GM19193 (cell line): Measurements from ENCODE around the gene VEGFD.

Experiments
- POLR2A ChIP-seq: IDR thresholded peaks from 4 replicates; pipeline ENCODE4 v1.6.1; 2011; ENCODE audit not compliant: insufficient read depth, insufficient read length; ENCODE audit errors: extremely low read depth

Gene VEGFD, protein sequence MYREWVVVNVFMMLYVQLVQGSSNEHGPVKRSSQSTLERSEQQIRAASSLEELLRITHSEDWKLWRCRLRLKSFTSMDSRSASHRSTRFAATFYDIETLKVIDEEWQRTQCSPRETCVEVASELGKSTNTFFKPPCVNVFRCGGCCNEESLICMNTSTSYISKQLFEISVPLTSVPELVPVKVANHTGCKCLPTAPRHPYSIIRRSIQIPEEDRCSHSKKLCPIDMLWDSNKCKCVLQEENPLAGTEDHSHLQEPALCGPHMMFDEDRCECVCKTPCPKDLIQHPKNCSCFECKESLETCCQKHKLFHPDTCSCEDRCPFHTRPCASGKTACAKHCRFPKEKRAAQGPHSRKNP

GRCh38 chrX:15384304-15384703 lies at the start of gene VEGFD:
VEGFD (minus strand) TSS chrX:15384413; CDS start chrX:15383946, 467 bp downstream.
- no peak for TF ChIP-seq POLR2A

GRCh38 chrX:15430584-15430983 lies 46.4 kb upstream of the VEGFD start:
- no peak for TF ChIP-seq POLR2A

DNA sequence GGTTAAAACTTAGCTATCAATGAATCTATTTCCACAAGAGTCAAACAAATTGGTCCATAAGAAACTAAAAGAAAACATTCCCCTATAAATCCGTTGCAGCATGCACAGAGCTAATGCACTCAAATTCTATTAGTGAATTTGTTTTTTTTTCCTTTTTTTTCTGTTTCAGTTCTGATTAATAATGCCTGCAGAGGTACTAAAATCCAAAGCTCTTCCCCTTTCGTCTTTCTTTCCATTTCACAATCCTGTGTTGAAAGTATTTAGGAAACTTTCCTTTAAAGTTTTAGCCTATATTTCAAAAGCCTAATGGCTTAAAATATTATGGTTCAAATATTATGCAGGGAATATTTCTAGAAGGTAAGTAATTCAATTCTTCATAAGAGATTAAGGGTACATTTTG lies 45.9 kb upstream of the VEGFD start:
- TF ChIP-seq POLR2A: no peak

- no peak for TF ChIP-seq POLR2A
Observed at GRCh38 chrX:15425024-15425423, 40.8 kb upstream of the VEGFD start.

DNA sequence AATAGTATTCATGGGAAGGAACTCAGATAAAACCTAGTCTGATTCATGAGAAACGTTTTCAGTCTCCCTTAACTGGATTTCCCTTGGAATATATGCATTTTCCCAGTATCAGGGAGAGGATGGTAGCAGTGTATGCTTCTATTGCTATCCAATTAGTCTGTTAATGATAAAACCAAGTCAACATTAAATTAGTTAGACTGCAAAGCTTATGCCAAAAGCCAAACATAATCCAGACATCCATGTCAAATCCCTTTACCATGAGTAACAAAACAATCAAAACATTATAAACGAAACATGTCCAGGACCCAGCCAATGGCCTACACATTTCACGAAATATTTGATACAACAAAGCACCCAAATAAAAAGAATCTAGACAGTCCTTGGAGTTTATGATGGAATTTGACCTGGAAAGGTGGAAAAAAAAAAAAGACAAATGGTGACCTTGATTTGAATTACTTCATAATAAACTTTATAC lies 34.5 kb upstream of the VEGFD start:
- no peak for TF ChIP-seq POLR2A

DNA sequence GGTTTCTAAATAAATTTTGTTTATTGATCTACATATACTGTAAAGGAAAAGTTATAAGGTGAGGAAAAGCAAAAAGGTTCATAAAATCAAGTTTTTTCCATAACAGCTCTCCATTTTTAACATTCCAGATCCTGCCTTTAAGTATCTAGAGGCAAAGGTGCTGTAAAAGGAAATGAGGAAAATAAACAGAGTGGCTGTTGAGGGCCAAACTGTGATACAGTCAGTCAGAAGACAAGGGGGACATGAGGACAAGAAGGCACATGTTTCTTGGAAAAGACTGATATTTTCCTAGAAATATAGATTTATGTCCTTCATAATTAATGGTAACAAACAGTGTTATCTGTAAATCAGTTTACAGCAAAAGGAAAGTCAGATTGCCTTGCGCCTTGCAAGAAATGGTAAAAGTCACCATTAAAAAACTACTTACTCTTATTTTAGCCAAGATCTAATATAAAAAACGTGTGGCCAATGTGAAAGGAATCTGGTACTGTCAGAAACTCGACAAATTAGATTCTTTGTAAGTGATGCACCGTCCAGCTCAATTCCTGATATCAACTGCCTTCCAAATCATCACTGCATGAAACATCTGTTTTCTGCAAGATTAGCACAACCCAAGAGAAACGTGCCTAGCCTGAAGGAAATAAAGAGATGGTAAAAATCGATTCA lies 34.0 kb upstream of the VEGFD start:
- TF ChIP-seq POLR2A: no peak

DNA sequence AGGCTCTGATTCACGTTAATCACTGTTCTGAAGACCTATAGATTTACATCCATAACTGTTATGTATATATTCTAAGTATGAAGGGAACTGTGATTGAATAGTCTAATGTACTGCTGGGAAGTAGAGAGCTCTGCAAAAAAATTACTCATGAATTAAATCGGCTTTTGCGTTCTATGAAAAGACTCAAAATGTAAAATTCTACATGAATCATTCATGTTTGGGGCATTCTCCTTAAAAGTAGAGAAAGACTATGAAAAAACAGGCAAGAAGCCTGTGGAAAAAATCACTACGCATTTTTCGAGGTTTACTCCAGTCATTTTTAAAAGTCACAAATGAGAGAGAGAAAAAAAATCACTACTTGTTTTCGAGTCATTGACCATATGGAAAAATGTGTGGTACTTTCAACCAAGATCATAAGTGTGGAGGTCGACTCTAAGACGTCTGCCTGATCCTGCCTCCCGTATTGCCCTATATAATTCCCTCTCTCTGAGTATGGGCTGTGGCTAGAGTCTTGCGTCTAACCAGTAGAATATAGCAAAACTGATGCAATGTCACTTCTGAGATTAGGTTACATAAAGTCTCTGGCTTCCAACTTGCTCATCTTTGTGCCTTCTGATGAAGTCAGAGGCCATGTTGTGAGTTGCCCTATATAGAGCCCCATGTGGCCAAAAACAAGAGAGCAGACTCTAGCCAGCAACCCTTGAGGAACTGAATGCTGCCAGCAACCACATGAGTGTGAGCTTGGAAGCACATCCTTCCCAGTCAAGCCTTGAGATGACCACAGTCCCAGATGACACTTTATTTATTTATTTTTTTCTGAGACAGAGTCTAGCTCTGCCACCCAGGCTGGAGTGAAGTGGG lies 32.1 kb upstream of the VEGFD start:
- TF ChIP-seq POLR2A: no peak

DNA sequence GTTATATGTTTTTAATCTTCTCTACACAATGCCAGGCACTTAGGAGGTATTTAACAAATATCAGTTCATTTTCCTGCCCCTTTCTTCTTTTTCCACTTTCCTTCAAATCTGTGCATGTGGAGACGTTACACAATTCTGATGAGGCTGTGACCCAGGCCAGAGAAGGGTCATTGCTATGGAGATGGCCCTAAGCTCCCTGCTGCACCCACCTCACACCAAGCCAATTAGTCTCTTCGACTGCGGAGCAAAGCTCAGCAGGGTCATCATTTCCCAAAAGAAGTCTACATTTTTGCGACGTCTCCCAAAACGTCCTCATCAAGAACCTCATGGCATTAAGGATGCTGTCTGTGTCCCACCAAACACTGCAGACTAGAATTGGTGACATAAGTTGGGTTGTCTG lies 28.9 kb upstream of the VEGFD start:
- no peak for TF ChIP-seq POLR2A

GRCh38 chrX:15410947-15411346 lies 26.7 kb upstream of the VEGFD start:
- TF ChIP-seq POLR2A: no peak

- no peak for TF ChIP-seq POLR2A
Observed at GRCh38 chrX:15410430-15410829, 26.2 kb upstream of the VEGFD start.

DNA sequence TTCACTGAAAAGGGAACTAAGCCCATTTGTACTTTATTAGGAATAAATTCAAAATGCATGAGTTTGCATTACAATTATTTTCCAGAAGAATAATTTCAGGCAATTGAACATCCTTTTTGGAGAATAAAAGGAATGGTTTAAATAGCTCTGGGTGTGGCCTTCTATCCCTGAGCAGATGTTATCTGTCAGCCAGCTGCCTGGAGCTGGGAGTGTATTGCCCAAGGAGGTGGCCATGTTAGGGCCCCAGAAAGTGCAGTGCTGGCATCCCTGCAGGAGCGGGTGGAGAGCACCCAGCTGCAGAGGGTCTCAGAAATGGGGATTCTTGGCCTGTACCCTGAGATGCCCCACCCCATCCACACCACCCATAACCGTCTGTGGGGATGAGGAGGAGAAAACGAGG lies 21.6 kb upstream of the VEGFD start:
- no peak for TF ChIP-seq POLR2A

- no peak for TF ChIP-seq POLR2A
Observed at GRCh38 chrX:15404401-15405096, 20.3 kb upstream of the VEGFD start.

DNA sequence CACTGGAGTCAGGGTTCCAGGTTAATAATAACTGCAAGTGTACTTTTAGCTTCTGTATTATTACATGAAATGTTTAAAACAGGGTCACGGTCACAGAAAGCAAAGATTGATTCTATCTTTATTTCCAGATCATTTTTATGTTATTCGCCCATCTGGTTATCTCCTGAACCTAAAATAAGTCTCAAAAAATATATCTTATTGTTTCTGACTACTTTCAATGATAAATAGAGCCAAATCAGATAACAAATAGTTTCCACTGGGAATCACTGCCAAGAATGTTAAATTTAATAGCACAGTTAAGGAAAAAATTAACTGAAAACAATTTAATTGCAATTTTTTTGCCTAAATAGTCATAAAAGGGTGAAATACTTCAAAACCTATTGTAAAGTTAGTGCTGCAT lies 17.2 kb upstream of the VEGFD start:
- TF ChIP-seq POLR2A: no peak

- no peak for TF ChIP-seq POLR2A
Observed at GRCh38 chrX:15399962-15400391, 15.8 kb upstream of the VEGFD start.

- TF ChIP-seq POLR2A: no peak
Observed at GRCh38 chrX:15398874-15399273, 14.7 kb upstream of the VEGFD start.

- no peak for TF ChIP-seq POLR2A
Observed at GRCh38 chrX:15395789-15396188, 11.6 kb upstream of the VEGFD start.

DNA sequence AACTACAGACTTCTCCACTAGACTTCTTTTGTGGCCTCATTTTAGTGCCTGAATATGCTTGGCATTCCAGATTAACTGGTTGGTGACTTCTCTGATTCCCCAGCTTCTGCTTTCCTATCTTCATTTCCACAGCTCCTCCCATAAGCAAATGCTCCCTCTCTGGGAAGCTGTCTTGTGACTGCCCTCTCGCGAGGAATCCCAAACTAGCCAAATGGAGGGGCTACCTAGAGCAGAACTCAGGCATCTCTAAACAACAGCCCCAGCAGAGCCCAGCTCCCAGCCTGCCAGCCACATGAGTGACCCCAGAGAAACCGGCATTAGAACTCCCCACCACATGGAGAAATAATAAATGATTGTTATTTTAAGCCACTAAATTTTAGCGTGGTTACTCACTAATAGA lies 7.6 kb upstream of the VEGFD start:
- TF ChIP-seq POLR2A: no peak
